A549 (cell line): ENCODE measurements around the gene CIAO3.

Experiments
- CBX2 ChIP-seq: fragments of 200-600 bp; sonication (generic); IDR thresholded peaks from 2 replicates; pipeline ENCODE4 v1.6.1; 2016; ENCODE audit warnings: low read depth, mild to moderate bottlenecking, borderline replicate concordance
- CTCF ChIP-seq: fragments of >200 bp; sonication (Bioruptor Twin); formaldehyde crosslinking; IDR thresholded peaks from 3 replicates; pipeline ENCODE4 v1.5.1; 2016
- E2F6 ChIP-seq: IDR thresholded peaks from 2 replicates; pipeline ENCODE4 v1.6.1; 2012; ENCODE audit warnings: low read depth, borderline replicate concordance
- MAX ChIP-seq: IDR thresholded peaks from 2 replicates; pipeline ENCODE4 v1.6.1; 2012
- POLR2A ChIP-seq: IDR thresholded peaks from 2 replicates; pipeline ENCODE4 v1.6.1; 2012; ENCODE audit warnings: mild to moderate bottlenecking, low read length
- POLR2AphosphoS2 ChIP-seq: conservative IDR thresholded peaks from 2 replicates; pipeline ENCODE4 v1.6.1; 2012; ENCODE audit warnings: low read length, improper control_type of control experiment, inconsistent platforms
- RAD21 ChIP-seq, 2 experiments: fragments of >200 bp in 1 of 2; sonication (Bioruptor Twin) in 1 of 2; formaldehyde crosslinking in 1 of 2; IDR thresholded peaks in 1 of 2; conservative IDR thresholded peaks in 1 of 2; 2 replicates in 1 of 2; 3 replicates in 1 of 2; pipeline ENCODE4 v1.6.1; 2012 to 2018; ENCODE audit warnings: inconsistent platforms in 1 of 2
- RCOR1 ChIP-seq: fragments of 150-350 bp; IDR thresholded peaks from 2 replicates; pipeline ENCODE4 v1.6.1; 2014; ENCODE audit warnings: antibody characterized with exemption, low read length, low read depth
- ZFP36 ChIP-seq: fragments of 450-650 bp; IDR thresholded peaks from 2 replicates; pipeline ENCODE4 v1.6.1; 2014; ENCODE audit warnings: borderline replicate concordance; ENCODE audit not compliant: partially characterized antibody
- TF ChIP-seq, protein P1 (sequence below): fragments of 200-600 bp; sonication (generic); IDR thresholded peaks from 2 replicates; pipeline ENCODE4 v1.6.1; 2016; ENCODE audit warnings: antibody characterized with exemption, mild to moderate bottlenecking, moderate library complexity

- TF ChIP-seq RCOR1, result no peak
- TF ChIP-seq CTCF, result no peak
- no peak for TF ChIP-seq RAD21 (conservative IDR thresholded peaks at IDR 0.05 in 1 of 2, IDR thresholded peaks at IDR 0.05 in 1 of 2)
- TF ChIP-seq POLR2AphosphoS2, result no peak
- TF ChIP-seq POLR2A, result no peak
- TF ChIP-seq ZFP36, result no peak
- TF ChIP-seq, protein P1, sequence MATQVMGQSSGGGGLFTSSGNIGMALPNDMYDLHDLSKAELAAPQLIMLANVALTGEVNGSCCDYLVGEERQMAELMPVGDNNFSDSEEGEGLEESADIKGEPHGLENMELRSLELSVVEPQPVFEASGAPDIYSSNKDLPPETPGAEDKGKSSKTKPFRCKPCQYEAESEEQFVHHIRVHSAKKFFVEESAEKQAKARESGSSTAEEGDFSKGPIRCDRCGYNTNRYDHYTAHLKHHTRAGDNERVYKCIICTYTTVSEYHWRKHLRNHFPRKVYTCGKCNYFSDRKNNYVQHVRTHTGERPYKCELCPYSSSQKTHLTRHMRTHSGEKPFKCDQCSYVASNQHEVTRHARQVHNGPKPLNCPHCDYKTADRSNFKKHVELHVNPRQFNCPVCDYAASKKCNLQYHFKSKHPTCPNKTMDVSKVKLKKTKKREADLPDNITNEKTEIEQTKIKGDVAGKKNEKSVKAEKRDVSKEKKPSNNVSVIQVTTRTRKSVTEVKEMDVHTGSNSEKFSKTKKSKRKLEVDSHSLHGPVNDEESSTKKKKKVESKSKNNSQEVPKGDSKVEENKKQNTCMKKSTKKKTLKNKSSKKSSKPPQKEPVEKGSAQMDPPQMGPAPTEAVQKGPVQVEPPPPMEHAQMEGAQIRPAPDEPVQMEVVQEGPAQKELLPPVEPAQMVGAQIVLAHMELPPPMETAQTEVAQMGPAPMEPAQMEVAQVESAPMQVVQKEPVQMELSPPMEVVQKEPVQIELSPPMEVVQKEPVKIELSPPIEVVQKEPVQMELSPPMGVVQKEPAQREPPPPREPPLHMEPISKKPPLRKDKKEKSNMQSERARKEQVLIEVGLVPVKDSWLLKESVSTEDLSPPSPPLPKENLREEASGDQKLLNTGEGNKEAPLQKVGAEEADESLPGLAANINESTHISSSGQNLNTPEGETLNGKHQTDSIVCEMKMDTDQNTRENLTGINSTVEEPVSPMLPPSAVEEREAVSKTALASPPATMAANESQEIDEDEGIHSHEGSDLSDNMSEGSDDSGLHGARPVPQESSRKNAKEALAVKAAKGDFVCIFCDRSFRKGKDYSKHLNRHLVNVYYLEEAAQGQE, result no peak
- no peak for TF ChIP-seq E2F6
- TF ChIP-seq MAX, result no peak
- no peak for TF ChIP-seq CBX2
Measured at GRCh38 chr16:769184-769784, 28.5 kb upstream of the CIAO3 start.
